Kidney (tissue), 14 donors: ENCODE results near the gene NDUFB7. TPM values are rescaled to one million over a fixed set of nuclear protein-coding genes. Genes with fewer than 3 reads are reported as not detected.

Experiments used
- DNase-seq, 5 donors: peaks; one replicate each; pipeline ENCODE4 v3.0.0-alpha.2; 2013 to 2020
- FAIRE-seq: peaks from 2 replicates; lab custom pipeline; 2012; peaks lifted over from hg19 to GRCh38; lab: Jason Lieb, UNC
- H3K27ac ChIP-seq, 2 donors: one replicate each; pipeline ENCODE4 v1.7.0; 2013; ENCODE audit warnings: low read depth in 2 of 2, low read length in 2 of 2, inconsistent platforms in 1 of 2
- H3K27me3 ChIP-seq: one replicate; pipeline ENCODE4 v1.7.1; 2013; ENCODE audit warnings: low read length, inconsistent platforms; ENCODE audit not compliant: control insufficient read depth, insufficient read depth
- H3K36me3 ChIP-seq, 3 donors: one replicate each; pipeline versions ENCODE4 v1.7.0 to v1.7.1; 2013; ENCODE audit warnings: low read length in 3 of 3, control low read depth in 1 of 3, inconsistent platforms in 1 of 3; ENCODE audit not compliant: insufficient read depth in 3 of 3, control insufficient read depth in 2 of 3
- H3K4me1 ChIP-seq, 3 donors: one replicate each; pipeline versions ENCODE4 v1.7.0 to v1.7.1; 2013; ENCODE audit warnings: low read length in 3 of 3, inconsistent platforms in 1 of 3, low read depth in 1 of 3; ENCODE audit not compliant: control insufficient read depth in 2 of 3, insufficient read depth in 2 of 3
- H3K4me3 ChIP-seq, 3 donors: one replicate each; pipeline versions ENCODE4 v1.7.0 to v1.8.1; 2013; ENCODE audit warnings: low read length in 3 of 3, control low read depth in 1 of 3, inconsistent platforms in 1 of 3
- H3K9ac ChIP-seq, 3 donors: one replicate each; pipeline versions ENCODE4 v1.7.0 to v1.7.1; 2013; ENCODE audit warnings: low read length in 3 of 3, control low read depth in 1 of 3, inconsistent platforms in 1 of 3
- H3K9me3 ChIP-seq, 3 donors: one replicate each; pipeline versions ENCODE4 v1.7.0 to v1.7.1; 2013; ENCODE audit warnings: low read length in 3 of 3, control low read depth in 1 of 3, inconsistent platforms in 1 of 3; ENCODE audit not compliant: control insufficient read depth in 2 of 3, insufficient read depth in 1 of 3
- CTCF ChIP-seq: IDR thresholded peaks from 3 replicates; pipeline ENCODE4 v1.5.1; 2012; ENCODE audit warnings: mild to moderate bottlenecking, moderate library complexity, borderline replicate concordance; ENCODE audit not compliant: insufficient read depth; ENCODE audit errors: extremely low read depth
- intact Hi-C: fragments of 100-400 bp; cut with DNase I; formaldehyde crosslinking; loops from one replicate; pipeline ENCODE4 v1.11.1; 2022
- polyA plus RNA-seq: library from polyadenylated mRNA; stranded (reverse); fragments of 350-450 nt; fragmentation: Illumina TruSeq; extraction: RNeasy Lipid Tissue Mini Kit (QIAGEN cat#74804); gene quantifications from one replicate; pipeline ENCODE4 v1.2.3, GENCODE V29; 2014; ENCODE audit warnings: low read depth, low replicate concordance; ENCODE audit not compliant: insufficient read depth
- total RNA-seq: library from RNA; stranded (reverse); fragmentation: NEBNext Ultra II Directional; extraction: Animal tissue kit (Norgen Biotek cat#: 25700); gene quantifications from one replicate; pipeline ENCODE4 v1.2.1, GENCODE V29; 2021
- donor health status: control.
- donor health status: control.
- donor health status: control.
- donor health status: control.
- donor health status: control.
- donor health status: DM: yes; HTN: yes; CAD: no.
- donor health status: Normal renal cell carcinoma (clear cell type).

The NDUFB7 gene
- total and polyA plus RNA-seq, 2 donors from 2014 or later: 146 to 894 TPM

- Histone ChIP-seq H3K9me3 (no peaks in the 10 kb centered on the region), H3K4me1 (peaks cover 0 to 12% (median 0%) of the 10 kb centered on the region in 3 donors), H3K27ac (peak overlapping the region; percentile 95 to 99), H3K9ac (peak overlapping the region; percentile 89 to 99 (median 92)), H3K36me3 (no peaks in the 10 kb centered on the region), H3K27me3 (no peaks in the 10 kb centered on the region), H3K4me3 (peak overlapping the region; percentile 95 to 98 (median 97))
- no peak for FAIRE-seq
- DNase-seq: peak in 1 of 5 donors; percentile 90
- intact Hi-C loops: no loop called here
- no peak for TF ChIP-seq CTCF
Observed at GRCh38 chr19:14530005-14530348, 41.9 kb downstream of the NDUFB7 start.

- H3K27ac ChIP-seq: peak within 1 kb of the TSS; percentile 95 to 99
- intact Hi-C loops: no loop called here
- DNase-seq (peak; percentile 100), FAIRE-seq (peak; percentile 96)
- H3K9ac ChIP-seq: peak within 1 kb of the TSS; percentile 89 to 99 (median 92)
- peak; percentile 9 for TF ChIP-seq CTCF
- H3K27me3 ChIP-seq: no peaks in the 10 kb centered on the region
- H3K36me3 ChIP-seq: no peaks in the 10 kb centered on the region
- peaks cover 0 to 12% (median 0%) of the 10 kb centered on the region in 3 donors for H3K4me1 ChIP-seq
- H3K4me3 ChIP-seq: peak within 1 kb of the TSS; percentile 95 to 98 (median 97)
- no peaks in the 10 kb centered on the region for H3K9me3 ChIP-seq
Observed at GRCh38 chr19:14529254-14530004, 42.4 kb downstream of the NDUFB7 start, which contains the start of gene TECR. TECR (plus strand) TSS chr19:14529594; CDS start chr19:14529697, 103 bp downstream.

- Histone ChIP-seq H3K4me1 (peaks cover 0 to 9% (median 0%) of the 10 kb centered on the region in 3 donors), H3K36me3 (no peaks in the 10 kb centered on the region), H3K9me3 (no peaks in the 10 kb centered on the region), H3K27me3 (no peaks in the 10 kb centered on the region), H3K9ac (peak overlapping the region in 2 of 3 donors; percentile 39 to 63), H3K4me3 (peak overlapping the region; percentile 61 to 70 (median 67)), H3K27ac (peak overlapping the region in 1 of 2 donors; percentile 63)
- intact Hi-C loops: no loop called here
- FAIRE-seq (no peak), DNase-seq (peak in 1 of 5 donors; percentile 78)
- no peak for TF ChIP-seq CTCF
Observed at GRCh38 chr19:14528419-14529253, 43.2 kb downstream of the NDUFB7 start.
